ENCODE results near the gene SLC7A4. TPM values are rescaled to one million over a fixed set of nuclear protein-coding genes. Genes with fewer than 3 reads are reported as not detected.

SLC7A4 gene
- total RNA-seq, 4 donors from 2014 or later: 0.23 to 1.2 (median 0.37) TPM

DNA sequence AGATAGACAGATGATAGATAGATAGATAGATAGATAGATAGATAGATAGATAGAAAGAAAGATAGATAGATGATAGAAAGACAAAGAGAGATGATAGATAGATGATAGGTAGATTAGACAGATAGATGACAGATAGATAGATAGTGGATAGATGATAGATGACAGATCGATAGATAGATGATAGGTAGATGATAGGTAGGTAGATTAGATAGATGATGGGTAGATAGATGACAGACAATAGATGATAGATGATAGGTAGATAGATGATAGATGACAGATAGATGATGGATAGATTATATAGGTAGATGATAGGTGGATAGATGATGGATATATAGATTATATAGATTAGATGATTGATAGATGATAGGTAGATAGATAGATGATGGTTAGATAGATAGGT lies 46.0 kb downstream of the SLC7A4 start:
- peaks cover 0 to 25% (median 15%) of the 10 kb centered on the region in 3 donors for H3K4me1 ChIP-seq
- H3K27me3 ChIP-seq: no peaks in the 10 kb centered on the region
- no peak for ATAC-seq
- H3K4me3 ChIP-seq: no peak overlapping the region
- no peak overlapping the region for H3K27ac ChIP-seq
- TF ChIP-seq POLR2A (IDR thresholded peaks at IDR 0.05) (no peak), EP300 (IDR thresholded peaks at IDR 0.05) (no peak), POLR2AphosphoS5 (IDR thresholded peaks at IDR 0.05) (no peak)
- TF ChIP-seq, protein P1, sequence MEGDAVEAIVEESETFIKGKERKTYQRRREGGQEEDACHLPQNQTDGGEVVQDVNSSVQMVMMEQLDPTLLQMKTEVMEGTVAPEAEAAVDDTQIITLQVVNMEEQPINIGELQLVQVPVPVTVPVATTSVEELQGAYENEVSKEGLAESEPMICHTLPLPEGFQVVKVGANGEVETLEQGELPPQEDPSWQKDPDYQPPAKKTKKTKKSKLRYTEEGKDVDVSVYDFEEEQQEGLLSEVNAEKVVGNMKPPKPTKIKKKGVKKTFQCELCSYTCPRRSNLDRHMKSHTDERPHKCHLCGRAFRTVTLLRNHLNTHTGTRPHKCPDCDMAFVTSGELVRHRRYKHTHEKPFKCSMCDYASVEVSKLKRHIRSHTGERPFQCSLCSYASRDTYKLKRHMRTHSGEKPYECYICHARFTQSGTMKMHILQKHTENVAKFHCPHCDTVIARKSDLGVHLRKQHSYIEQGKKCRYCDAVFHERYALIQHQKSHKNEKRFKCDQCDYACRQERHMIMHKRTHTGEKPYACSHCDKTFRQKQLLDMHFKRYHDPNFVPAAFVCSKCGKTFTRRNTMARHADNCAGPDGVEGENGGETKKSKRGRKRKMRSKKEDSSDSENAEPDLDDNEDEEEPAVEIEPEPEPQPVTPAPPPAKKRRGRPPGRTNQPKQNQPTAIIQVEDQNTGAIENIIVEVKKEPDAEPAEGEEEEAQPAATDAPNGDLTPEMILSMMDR (IDR thresholded peaks at IDR 0.05): no peak
- 93 to 94% methylated on average over 1 of the region's 1 CpG for WGBS, 2 donors (ENCODE audit: low coverage in 1 of 2)
- H3K9me3 ChIP-seq: no peaks in the 10 kb centered on the region
- H3K36me3 ChIP-seq: peaks cover 0 to 73% of the 10 kb centered on the region in 2 donors

DNA sequence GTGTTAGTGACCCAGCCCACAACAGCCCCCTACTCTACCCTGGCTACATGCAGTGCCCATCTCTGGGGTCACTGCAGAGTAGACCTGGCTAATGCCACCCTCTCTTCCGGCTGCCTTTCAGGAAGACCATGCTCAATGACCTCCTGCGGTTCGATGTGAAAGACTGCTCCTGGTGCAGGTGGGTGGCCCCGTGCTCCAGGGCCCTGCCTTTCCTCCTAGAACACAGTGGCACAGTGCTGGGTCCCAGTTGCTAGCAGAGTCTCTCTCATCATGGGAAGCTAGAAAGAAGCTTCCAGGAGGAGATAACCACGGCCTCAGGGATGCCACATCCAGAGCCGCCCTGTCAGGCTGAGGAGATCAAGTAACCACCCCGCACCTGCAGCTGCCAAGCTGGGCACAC lies 46.6 kb downstream of the SLC7A4 start:
- no CpG with 5 or more reads among the region's 7 CpGs for WGBS, 2 donors (ENCODE audit: low coverage in 1 of 2)
- no peak for ATAC-seq
- Histone ChIP-seq H3K4me1 (peaks cover 3 to 32% (median 21%) of the 10 kb centered on the region in 3 donors), H3K27me3 (no peaks in the 10 kb centered on the region), H3K27ac (no peak overlapping the region), H3K36me3 (peaks cover 0 to 67% of the 10 kb centered on the region in 2 donors), H3K4me3 (no peak overlapping the region), H3K9me3 (no peaks in the 10 kb centered on the region)
- TF ChIP-seq POLR2AphosphoS5 (IDR thresholded peaks at IDR 0.05) (no peak), POLR2A (IDR thresholded peaks at IDR 0.05) (no peak), EP300 (IDR thresholded peaks at IDR 0.05) (no peak)
- TF ChIP-seq, protein P1 (IDR thresholded peaks at IDR 0.05): no peak

DNA sequence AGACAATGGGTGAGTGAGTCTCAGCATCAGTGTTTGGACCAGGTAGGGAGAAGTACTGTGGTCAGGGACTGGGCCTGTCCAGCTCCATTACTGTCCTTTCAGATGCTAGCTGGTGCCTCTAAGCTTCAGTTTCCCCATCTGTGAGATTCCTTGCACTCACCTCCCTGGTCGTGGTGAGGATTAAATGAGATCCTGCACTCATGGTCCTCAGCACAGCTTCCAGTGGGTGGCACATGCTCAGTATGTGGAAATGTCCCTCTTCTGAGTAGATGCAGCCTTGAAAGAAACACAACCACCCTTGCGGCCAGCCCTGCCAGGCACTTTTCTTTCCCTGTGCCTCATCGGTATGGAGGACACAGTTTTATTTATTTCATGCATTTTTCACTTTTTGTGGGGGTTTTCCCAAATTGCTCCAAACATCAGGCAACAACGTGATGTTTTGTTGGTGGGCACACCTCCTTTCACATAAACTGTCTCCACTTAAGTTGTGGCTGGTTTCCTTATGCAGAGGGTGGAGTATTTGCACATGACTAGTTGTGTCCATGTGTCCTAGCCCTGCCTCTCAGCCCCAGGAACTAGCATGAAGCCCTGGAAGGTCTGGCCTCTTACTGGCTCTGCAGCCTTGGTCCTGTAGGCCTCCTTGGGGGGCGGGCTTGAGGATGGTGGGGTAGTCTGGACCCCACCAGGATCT lies 49.1 kb downstream of the SLC7A4 start:
- TF ChIP-seq POLR2A (IDR thresholded peaks at IDR 0.05) (no peak), POLR2AphosphoS5 (IDR thresholded peaks at IDR 0.05) (no peak), EP300 (IDR thresholded peaks at IDR 0.05) (no peak)
- TF ChIP-seq, protein P1 (IDR thresholded peaks at IDR 0.05): no peak
- Histone ChIP-seq H3K36me3 (peaks cover 0 to 43% of the 10 kb centered on the region in 2 donors), H3K4me1 (peaks cover 3 to 49% (median 32%) of the 10 kb centered on the region in 3 donors), H3K4me3 (peak overlapping the region; percentile 61 to 62), H3K27me3 (no peaks in the 10 kb centered on the region), H3K9me3 (peaks cover 0 to 8% (median 0%) of the 10 kb centered on the region in 3 donors), H3K27ac (peak overlapping the region in 2 of 4 donors; percentile 94 to 95)
- WGBS, 2 donors (ENCODE audit: low coverage in 1 of 2): 58 to 68% methylated on average over 4 of the region's 5 CpGs
- no peak for ATAC-seq

DNA sequence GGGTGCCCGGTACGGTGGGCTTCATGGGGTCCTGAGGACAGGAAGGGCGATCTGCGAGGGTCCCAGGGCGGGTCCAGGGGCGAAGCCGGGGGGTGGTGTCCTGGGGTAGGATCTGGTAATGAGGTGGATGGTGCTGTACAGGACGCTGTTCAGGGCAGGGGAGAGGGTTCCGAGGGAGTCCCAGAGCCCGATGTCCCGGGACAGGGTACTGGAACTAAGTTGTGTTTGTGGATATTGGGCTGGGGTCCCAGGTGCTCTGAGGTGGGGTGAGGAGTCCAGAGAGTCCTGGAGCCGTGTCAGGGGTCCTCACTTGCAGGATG lies 49.8 kb downstream of the SLC7A4 start:
- ATAC-seq: no peak
- Histone ChIP-seq H3K4me3 (peak overlapping the region; percentile 61 to 62), H3K36me3 (peaks cover 0 to 36% of the 10 kb centered on the region in 2 donors), H3K27me3 (no peaks in the 10 kb centered on the region), H3K4me1 (peaks cover 3 to 49% (median 32%) of the 10 kb centered on the region in 3 donors), H3K27ac (peak overlapping the region; percentile 74 to 96 (median 94)), H3K9me3 (peaks cover 0 to 9% (median 0%) of the 10 kb centered on the region in 3 donors)
- WGBS, 2 donors (ENCODE audit: low coverage in 1 of 2): 0% methylated on average over 3 of the region's 12 CpGs; no CpG with 5 or more reads in 1 of the 2 donors
- TF ChIP-seq POLR2AphosphoS5 (IDR thresholded peaks at IDR 0.05): no peak
- TF ChIP-seq, protein P1 (IDR thresholded peaks at IDR 0.05): no peak
- no peak for TF ChIP-seq POLR2A (IDR thresholded peaks at IDR 0.05)
- TF ChIP-seq EP300 (IDR thresholded peaks at IDR 0.05): no peak

All from gastroesophageal sphincter (tissue), 4 donors.